GM18520 (cell line): ENCODE measurements around the gene NQO1.

Experiments used
- ATAC-seq: cut with Tn5 transposase; IDR thresholded peaks from one replicate; pipeline ENCODE4 v1.9.1; 2021; ENCODE audit not compliant: unreplicated experiment

Gene NQO1

DNA sequence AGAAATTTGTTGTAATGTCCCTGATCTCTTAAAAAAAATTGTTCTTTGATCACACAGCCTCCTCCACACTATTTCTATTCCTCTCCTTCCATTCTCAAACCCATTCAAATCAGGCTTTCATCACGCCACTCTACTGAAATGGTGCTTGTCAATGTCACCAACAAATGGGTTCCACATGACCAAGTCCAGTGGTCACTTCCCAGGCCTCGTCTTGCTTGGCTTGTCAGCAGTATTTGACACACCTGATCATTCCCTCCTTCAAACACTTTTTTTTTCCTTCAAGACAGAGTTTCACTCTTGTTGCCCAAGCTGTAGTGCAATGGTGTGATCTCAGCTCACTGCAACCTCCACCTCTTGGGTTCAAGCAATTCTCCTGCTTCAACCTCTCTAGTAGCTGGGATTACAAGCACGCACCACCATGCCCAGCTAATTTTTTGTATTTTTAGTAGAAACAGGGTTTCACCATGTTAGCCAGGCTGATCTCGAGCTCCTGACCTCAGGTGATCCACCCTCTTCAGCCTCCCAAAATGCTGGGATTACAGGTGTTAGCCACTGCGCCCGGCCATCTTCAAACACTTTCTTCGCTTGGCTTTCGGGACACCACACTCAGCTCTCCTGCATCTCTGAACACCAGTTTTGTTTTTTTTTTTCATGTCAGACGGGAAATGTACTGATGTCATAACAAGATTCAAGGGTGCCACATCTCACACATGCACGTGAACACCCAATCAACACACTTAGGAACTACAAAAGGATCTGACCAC is 18.3 kb downstream of the NQO1 start:
- ATAC-seq, result no peak

DNA sequence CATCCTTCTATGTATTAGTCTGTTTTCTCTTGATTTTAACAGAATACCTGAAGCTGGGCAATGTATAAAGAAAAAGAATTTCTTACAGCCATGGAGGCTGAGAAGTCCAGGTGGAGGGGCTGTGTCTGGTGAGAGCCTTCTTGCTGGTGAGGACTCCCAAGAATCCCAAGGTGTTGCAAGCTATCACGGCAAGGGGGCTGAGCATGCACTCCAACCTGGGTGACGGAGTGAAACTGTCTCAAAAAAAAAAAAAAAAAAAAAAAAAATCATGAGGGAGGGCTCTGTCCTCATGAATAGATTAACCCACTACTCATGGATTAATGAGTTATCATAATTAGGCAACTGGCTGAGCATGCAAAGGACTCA is 19.4 kb downstream of the NQO1 start:
- ATAC-seq, result no peak

DNA sequence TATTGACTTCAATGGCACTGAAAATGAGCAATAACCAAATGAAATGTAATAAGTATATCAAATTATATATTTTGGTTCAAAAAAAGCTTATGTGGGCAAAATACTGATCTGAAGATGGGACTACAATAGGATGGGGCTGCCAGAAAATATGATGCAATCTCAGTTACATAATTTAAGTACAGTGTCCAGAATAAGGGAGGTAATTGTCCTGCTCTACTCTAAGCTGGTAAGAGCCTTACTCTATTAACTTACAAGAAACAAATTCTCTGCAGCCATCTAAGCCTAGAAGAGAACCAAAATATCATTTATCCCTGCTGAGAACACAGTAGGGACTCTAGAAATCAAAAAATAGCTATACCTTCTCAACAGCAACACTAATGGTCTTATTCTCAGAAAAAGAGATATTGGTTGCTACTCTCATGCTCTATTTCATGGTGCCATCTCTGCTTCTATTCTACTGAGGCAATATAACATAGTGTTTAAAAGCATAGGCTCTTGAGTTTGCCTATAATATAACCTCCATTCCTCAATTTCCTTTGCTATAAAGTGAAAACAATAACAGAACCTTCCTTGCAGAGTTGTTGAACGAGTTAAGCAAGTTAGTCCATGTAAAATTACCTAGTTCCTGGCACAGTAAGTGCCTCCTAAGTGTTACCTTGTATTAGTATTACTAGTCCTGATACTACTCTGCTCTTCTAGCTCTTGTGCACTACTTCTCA is 19.9 kb downstream of the NQO1 start:
- ATAC-seq, result no peak

DNA sequence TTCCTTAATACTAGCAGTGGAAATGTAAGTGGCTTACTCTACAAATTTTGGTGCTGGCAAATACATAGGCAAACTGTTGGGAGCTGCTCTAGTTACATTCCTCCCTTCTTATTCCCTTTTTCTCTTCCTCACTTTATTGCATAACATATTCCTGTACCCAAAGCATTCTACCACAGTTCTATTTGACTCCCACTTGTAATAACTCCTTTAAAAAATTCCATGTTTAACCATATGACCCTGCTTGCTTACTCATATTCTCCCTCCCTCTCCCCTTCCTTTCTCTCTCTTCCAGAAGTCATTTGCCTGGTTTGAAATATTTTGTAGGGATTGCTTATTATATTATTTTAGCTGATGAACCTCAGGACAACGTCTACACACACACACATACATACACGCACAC is 22.7 kb downstream of the NQO1 start:
- no peak for ATAC-seq

DNA sequence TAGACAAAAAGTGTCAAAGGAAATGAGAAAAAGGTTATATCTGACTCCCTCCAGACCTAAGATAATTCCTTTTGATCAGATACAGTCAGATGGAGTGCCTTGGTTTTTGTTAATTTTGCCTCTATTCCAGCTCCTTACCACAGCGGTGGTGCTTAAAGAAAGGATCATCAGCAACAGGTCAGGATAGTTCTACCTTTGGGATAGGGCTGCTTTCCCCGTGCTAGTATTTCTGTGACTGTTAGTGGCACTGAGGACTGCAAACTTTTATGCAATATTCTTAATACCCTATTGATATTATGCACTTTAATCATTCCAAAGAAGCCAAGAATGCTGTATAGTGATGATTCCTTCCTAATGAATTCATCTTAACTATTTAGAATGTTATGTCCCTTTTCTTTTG is 24.5 kb downstream of the NQO1 start:
- no peak for ATAC-seq

DNA sequence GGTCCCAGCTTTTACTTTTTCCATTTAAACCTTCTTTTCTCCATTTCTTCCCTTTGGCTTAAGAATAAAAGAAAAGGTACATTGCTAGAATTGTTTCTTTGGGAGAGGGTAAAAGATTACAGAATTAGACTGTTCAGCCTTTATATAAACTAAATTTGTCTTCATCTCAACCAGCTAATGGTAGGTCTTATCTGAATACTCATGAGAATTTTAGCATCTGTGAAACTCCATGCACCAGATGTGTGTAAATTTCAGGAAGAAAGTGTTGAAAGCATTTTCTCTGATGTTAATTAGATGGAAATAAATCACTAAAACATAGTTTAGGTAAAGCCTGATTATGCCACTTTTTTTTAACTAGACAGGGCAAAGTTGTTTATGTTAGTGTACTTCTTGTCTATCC is 24.9 kb downstream of the NQO1 start:
- no peak for ATAC-seq

DNA sequence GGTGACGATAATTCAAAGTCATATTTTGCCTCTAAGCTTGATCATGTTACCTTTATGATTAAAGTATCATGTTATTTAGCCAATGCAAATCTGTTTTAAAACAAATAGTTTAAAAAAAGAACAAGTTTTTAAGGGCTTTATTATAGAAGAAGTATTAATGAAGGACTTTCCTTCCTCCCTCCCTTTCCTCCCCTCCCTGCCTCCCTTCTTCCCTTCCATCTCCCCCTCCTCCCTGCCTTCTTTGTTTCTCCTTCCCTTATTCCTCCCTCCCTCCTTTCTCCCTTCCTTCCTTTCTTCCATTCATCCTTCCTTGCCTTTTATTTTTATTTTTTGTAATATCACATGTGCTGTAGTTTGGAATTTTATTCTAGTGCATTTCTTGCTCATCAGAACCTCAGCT is 26.4 kb downstream of the NQO1 start:
- no peak for ATAC-seq

DNA sequence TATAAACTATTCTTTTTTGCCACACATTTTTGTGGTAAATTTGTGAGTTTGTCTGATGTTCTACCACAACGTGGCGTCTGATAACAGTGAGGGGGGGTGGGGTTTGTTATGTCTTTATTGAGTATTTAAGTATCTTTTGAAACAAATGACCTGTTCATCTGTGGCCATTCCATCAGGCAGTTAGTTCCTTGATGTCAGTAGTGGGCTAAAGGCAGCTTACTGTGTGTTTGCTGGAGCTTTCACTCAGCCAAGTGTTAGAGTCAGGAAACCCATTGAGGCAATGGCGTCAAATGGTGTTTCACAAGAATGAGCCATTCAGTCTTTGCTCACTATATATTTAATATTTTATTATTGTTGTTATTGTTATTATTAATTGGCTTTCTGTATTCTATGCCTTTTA is 28.0 kb downstream of the NQO1 start:
- no peak for ATAC-seq

DNA sequence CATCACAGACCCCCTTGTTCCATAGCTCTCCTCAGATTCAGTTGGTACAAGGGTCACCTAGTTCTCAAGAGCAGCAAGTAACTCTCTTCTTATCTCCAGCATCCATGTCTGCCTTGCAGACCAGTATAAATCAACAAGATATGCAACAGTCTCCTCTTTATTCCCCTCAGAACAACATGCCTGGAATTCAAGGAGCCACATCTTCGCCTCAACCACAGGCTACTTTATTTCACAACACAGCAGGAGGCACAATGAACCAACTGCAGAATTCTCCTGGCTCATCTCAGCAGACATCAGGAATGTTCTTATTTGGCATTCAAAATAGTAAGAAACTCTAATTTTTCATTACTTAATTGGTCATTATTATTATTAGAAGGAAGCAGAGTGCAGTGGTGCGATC is 32.4 kb downstream of the NQO1 start:
- no peak for ATAC-seq

DNA sequence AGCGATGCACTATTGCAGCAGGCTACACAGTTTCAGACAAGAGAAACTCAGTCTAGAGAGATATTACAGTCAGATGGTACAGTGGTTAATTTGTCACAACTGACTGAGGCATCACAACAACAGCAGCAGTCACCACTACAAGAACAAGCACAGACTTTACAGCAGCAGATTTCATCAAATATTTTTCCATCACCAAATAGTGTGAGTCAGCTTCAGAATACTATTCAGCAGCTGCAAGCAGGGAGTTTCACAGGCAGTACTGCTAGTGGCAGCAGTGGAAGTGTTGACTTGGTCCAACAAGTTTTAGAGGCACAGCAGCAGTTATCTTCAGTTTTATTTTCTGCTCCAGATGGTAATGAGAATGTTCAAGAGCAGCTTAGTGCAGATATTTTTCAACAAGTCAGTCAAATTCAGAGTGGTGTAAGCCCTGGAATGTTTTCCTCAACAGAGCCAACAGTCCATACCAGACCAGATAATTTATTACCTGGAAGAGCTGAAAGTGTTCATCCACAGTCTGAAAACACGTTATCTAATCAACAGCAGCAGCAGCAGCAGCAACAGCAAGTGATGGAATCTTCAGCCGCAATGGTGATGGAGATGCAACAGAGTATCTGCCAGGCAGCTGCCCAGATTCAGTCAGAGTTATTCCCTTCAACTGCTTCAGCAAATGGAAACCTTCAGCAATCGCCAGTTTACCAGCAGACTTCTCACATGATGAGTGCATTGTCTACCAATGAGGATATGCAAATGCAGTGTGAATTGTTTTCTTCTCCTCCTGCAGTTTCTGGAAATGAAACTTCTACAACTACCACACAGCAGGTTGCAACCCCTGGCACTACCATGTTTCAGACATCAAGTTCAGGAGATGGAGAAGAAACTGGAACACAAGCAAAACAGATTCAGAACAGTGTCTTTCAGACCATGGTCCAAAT is 34.1 kb downstream of the NQO1 start:
- no peak for ATAC-seq

DNA sequence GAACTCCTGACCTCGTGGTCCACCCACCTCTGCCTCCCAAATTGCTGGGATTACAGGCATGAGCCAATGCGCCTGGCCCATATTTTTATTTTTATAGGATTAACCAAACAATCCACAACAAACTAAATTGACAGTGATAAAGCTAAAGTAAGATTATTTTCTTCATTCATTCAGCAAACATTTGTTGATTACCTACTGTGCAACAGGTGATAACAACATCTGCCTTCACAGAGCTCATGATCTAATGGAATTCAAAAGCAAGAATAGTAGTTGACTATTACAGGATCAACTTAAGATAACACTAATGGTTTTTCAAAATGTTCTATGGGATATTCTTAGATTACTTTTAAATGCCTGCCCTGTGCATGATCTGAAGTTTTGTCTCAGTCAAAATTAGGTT is 37.8 kb downstream of the NQO1 start:
- ATAC-seq, result no peak

DNA sequence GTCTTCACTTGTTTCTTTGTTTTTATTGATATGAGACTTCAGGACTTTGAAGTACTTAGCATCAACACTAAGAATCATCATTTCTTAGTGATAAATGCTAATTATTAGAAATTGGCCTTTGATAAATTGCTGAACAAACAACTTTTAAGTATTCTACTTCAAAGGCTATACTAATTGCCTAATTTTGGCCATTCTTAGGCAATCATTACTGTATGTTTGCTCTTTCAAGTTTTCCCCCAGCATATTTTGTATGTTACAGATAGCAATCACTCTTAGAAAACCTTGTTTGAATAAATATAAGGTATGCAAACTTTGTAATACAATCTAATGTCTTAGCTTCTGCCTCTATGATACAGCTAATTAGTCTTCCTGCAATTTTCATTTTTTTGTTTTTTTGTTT is 46.0 kb downstream of the NQO1 start:
- no peak for ATAC-seq

DNA sequence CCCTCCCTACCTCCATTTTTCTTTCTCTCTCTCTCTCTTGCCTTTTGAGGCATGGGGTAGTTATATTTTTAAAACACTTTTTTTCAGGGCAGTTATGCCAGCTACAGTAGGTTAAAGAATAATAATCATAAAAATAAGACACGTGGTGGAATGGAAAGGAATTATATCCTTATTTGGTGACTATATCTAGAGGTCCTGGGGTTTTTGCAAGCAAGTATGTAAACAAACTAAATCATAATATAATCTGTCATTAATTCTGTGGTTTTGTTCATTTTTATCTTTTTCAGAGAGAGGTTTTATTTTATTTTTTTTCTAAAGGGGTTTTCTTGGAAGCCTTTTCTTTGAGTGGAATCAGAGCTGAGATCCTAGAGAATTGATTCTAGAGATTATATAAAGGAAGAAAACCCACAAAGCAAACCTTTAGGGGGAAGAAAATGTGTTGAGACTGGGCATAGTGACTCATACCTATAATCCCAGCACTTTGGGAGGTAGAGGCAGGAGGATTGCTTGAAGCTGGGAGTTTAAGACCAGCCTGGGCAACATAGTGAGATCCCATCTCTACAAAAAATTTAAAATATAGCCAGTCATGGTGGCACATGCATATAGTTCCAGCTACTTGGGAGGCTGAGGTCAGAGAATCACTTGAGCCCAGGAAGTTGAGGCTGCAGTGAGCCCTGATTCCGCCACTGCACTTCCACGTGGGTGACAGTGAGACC is 53.2 kb downstream of the NQO1 start:
- no peak for ATAC-seq

DNA sequence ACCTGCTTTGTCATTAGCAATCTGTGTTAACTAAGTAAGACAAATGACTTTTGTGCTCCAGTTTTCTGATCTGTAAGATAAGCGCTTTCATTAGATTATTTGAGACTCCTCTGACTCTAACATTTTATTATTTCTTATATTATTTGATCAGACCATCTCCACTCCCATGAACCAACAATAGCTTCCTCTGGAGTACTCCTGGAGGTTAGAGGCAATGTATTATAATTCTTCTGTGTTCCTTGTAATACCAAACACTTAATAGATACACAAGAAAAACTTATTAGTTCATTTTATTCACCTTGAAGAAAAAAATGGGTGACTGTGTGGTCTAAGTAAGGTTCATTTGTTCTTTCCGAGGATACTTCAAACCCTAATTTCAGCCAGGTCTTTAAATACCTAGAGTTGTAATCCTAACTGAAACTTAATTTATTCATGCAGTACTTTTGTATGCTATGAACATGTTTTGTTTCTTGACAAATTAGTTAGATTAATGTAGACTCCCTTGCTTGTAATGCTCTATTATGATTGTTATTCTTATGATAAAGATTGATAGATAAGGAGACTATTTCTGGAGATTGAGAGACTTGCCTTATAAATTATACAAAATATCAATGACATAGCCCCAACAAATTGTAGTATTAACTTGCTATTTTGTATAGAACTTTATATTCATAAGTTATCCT is 53.9 kb downstream of the NQO1 start:
- no peak for ATAC-seq

DNA sequence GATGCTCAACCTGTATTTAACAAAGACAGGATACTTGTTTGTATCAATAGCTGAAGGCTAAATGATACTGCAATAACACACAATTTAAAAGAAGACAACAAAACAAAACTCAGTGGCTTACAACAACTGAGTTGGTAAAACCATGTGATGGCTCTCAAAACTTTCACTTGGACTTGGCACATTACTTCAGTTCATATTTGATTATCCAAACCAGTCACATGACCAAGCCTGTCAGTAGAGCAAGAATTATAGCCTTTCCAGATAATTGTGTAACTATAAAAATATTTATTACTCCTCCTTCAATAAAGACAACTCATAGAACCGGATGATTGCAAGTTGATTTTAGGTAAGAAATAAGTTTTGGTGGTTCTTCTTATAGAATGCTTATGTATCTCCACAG is 56.8 kb downstream of the NQO1 start:
- ATAC-seq, result no peak

DNA sequence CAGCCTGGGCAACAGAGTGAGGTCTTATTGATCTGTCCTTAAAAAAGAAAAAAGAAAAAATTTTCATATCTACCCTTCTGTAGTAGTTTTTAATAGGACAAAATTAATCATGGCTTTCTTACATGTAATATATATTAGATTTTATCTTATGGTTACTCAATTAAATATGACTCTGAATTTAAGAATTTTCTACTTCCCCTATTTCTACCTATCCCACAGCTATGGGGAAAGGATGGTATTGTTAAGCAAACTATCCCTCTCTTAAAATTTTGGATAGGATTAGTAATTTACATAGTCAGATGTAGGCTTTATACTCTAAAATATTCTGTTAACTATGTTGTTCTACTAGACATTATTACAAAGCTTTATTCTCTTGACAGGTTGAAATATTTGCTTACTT is 62.5 kb downstream of the NQO1 start:
- no peak for ATAC-seq

DNA sequence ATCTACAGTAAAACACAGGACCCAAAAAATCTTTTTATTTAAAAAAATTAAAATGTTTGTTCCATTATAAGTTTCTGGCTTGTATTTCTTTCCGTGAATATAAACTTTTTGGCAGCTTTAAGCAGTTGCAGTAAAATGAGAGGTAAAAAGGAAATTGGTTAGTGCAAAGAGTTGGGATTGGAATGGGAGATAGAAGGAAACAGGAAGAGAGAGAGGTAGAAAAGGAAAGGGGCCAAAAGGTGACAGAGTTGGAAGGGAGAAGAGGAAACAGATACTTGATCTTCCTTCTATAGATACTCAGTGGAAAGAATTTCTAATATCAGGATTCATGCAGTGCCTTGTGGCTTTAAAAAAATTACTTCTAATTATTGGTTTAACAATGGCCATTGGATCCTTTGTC is 63.5 kb downstream of the NQO1 start:
- no peak for ATAC-seq

DNA sequence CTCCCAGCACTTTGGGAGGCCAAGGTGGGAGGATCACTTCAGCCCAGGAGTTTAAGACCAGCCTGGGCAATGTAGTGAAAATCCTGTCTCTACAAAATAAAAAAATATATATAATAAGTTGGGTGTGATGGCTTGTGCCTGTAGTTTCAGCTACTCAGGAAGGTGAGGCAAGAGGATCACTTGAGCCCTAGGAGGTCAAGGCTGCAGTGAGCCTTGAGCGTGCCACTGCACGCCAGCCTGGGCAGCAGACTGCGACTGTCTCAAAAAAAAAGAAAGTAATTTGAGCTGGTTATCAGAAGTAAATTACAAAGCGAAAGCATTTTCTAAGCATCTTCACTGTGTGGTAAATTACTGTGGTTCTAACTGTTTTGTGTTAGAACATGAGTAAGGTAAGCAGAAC is 66.2 kb downstream of the NQO1 start:
- ATAC-seq, result no peak
